GM19455 (cell line): Measurements from ENCODE around the gene CTBP2.
A peak's percentile ranks its signal among the peaks of the same experiment; 100 is the strongest.

Experiments used
- ATAC-seq: cut with Tn5 transposase; IDR thresholded peaks from one replicate; pipeline ENCODE4 v1.9.1; 2021; ENCODE audit not compliant: unreplicated experiment

CTBP2 gene

GRCh38 chr10:125159932-125160855 is at the start of gene CTBP2:
Gene CTBP2, minus strand, starts transcription at chr10:125160563.
- no peak for ATAC-seq

DNA sequence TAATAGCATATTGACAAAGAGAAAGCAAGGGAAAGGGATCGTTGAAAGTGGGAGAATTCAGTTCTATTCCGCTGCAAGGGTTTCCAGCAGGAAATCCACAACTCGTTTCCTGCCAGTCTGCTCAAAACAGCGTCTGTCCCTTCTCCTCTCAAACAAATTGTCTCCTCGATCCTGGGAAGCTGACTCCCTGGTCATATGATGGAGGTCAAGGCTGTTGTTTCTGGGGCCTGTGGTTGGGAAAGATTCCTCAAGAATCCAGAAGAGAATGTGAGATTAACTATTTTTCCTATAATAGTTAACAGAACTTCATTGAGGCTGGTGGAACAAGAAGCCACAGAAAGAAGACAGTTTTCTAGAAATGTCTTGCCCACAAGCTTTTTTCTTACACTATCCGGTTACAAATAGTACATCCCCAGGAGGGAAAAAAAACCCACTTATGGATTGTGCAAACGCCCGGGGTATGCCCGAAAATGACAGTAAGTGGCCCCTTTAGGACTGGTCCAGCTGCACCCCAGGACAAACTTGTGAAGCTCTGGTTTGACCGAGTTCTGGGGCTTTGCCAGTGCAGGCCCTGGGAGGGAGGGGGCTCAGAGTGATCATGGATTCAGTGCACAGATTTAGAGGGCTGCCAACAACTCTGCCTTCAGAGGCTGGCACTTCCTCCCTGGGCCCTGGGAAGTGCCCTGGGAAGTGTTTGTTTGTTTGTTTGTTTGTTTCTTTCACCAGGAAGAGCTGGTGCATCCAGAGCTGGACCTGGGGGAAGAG is 49.4 kb upstream of the CTBP2 start:
- no peak for ATAC-seq

DNA sequence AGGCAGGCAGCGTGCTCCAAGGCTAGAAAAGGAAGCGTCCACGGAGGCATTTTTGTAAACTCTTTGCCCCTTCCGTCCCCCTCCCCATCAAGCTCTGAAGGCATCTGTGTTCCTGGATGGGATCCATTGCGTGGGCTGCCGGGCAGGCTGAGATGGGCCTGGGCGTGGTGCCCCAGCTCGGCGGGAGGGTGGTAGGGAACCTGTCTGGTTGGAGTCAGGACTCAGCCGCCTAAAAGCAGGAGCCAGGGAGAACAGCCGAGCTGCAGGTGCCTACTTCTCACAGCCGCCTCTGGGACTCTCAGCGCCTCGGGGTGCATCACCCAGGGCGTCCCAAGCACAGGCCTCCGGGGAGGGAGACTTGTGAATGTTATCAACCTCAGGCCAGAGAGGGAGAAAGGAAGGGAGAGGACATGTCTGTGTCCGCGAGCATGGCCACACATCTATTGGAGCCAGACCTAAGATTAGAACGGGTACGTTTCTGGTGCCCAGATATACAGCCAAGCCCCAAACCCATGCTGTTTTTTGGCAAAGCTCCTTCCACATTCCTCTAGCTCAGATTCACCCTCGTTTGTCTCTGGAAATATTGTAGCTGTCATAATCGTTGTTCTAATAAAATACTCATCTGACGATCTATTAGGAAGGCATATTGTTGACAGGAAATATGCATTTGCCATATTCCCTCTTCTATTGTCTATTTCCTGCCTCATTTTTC is 48.6 kb upstream of the CTBP2 start:
- ATAC-seq, result no peak

DNA sequence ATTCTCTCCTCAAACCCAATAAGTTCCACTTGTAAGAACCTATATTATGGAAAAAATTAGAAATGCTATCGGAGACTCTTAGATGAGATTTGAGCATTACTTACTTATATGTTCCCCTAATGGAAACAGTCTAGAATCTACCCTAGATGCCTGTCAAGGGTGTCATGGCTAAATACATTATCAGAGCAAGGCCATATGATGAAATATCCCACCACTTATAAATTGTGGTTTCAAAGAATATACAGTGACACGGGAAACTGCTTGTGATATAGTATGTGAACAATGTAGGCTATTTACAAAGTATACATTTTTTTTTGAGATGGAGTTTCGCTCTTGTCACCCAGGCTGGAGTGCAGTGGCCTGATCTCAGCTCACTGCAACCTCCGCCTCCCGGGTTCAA is 46.3 kb upstream of the CTBP2 start:
- ATAC-seq, result no peak

DNA sequence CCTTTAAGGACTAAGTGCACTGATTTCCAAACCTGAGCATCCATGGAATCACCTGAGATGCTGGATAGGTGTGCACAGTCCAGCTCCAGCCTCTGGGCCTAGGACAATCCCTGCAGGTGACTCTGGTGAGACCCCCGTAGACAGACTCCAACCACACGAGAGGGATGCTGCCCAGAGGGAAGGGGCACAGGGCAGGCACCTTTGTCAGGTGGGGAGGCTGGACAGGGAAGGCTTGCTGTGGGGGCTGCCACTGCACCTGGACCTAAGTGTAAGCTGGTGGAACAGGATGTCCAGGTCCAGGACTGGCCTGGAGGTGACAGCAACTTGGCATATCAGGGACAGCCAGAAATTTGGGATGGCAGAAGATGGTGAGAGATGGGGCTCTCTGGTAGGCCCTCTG is 45.1 kb upstream of the CTBP2 start:
- no peak for ATAC-seq

DNA sequence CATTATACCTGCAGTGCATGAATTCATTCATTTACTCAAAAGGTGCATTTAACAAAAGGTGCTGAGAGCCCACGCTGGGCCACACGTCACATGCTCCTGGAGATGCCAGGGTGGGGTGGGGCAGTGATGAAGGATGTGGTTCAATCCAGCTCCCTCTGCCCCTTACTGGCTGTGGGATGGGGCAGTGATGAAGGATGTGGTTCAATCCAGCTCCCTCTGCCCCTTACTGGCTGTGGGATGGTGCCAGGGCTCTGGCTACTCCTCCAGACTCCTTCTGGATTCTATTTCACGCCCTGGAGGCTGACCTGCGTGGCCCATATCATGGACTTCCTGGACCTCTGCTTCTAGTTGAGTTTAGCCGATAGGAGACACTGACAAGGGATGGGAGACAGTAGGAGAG is 44.0 kb upstream of the CTBP2 start:
- no peak for ATAC-seq

DNA sequence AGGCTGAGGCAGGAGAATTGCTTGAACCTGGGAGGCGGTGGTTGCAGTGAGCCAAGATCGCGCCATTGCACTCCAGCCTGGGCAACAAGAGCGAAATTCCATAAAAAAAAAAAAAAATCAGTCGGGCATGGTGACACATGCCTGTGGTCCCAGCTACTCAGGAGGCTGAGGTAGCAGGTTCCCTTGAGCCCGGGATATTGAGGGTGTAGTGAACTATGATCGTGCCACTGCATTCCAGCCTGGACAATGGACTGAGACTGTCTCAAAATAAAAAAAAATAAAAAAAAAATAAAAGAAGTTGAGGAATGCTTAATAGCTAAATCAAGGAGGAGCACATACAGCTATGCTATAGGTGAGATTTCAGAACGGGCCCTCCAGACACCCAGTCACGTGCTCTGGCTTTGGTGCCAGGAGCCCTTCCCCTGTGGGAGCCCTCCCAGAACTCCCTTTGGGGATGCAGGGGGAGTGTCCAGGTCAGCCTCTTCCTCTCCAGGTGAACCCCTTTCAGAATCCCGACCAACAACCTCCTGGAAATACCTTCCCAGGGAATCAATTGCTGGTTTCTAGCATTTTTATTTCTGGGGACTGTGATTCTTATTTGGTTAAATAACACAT is 42.9 kb upstream of the CTBP2 start:
- no peak for ATAC-seq

DNA sequence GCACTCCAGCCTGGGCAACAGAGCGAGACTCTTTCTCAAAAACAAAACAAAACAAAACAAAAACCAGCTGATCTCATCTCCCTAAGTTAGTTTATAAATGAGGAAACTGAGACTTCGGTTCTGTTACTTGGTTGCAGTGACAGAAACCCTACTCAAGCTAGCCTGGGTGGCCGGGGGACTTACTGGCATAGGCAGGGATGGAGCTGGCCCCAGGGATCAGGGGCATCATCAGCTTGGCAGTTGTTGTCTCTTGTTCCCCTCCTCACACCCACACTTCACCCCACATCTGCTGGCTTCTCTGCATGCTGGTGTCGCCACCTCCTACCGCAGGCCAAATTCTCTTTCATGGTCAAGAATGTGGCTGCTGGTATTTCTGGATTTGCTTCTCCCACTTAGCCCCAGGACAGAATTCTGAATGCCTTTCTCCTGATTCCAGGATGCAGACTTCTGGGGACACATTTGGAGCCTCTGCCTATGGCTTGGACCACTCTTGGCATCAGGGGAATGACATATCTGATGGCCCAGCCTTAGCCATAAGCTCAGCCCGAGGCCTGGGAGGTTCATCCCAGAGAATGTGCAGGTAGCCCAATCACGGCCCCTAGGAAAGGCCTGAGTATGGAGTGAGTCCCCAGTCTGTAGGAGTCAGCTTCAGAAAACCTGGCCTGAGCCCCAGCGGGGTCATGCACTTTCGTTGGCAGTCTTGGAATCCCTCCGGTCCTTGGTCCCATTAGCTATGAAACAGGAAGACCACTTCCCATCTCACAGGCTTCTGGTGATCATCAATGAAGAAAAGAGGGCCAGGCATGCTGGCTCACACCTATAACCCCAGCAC is 41.6 kb upstream of the CTBP2 start:
- ATAC-seq, result no peak

GRCh38 chr10:125201108-125201524 is 40.8 kb upstream of the CTBP2 start:
- peak; percentile 92 for ATAC-seq

GRCh38 chr10:125200396-125200795 is 40.0 kb upstream of the CTBP2 start:
- ATAC-seq, result no peak

- no peak for ATAC-seq
Observed at GRCh38 chr10:125199270-125199669, 38.9 kb upstream of the CTBP2 start.

- ATAC-seq, result no peak
Observed at GRCh38 chr10:125194814-125195213, 34.5 kb upstream of the CTBP2 start.

GRCh38 chr10:125193306-125193877 is 33.0 kb upstream of the CTBP2 start:
- no peak for ATAC-seq

- no peak for ATAC-seq
Observed at GRCh38 chr10:125192620-125193019, 32.3 kb upstream of the CTBP2 start.

GRCh38 chr10:125192005-125192404 is 31.6 kb upstream of the CTBP2 start:
- no peak for ATAC-seq

DNA sequence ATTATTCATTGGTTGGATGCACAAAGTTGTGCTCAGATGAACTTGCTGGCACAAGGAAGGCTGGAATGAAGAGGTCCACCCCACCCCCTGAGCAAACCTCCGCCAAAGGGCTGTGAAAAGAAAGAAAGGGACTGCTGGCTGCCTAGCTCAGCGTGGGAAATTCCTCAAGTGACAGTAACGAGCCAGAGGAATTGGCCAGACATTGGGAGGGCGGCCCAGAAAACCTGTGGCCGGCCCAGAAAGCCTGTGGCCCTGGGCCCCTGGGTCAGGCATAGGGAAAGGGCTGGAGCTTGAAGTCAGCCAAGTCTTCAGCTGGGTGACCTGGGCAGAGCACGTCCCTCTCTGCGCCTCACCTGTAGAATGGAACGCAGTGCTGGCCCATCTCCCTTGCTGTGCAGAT is 30.6 kb upstream of the CTBP2 start:
- ATAC-seq, result no peak

GRCh38 chr10:125190414-125190813 is 30.1 kb upstream of the CTBP2 start:
- no peak for ATAC-seq

- ATAC-seq, result no peak
Observed at GRCh38 chr10:125189162-125189561, 28.8 kb upstream of the CTBP2 start.

- ATAC-seq, result no peak
Observed at GRCh38 chr10:125187238-125188194, 27.2 kb upstream of the CTBP2 start.
